GM19035 (cell line): ENCODE results near the gene TMEM125.
A peak's percentile ranks its signal among the peaks of the same experiment; 100 is the strongest.

Experiments used
- ATAC-seq: cut with Tn5 transposase; IDR thresholded peaks from one replicate; pipeline ENCODE4 v1.9.1; 2021; ENCODE audit not compliant: unreplicated experiment

The TMEM125 gene

GRCh38 chr1:43269627-43270375 is at the start of gene TMEM125:
Gene TMEM125, plus strand, starts transcription at chr1:43269983. Its CDS starts 2,740 bp downstream, at chr1:43272723.
- ATAC-seq, result no peak

- ATAC-seq, result peak; percentile 61
Observed at GRCh38 chr1:43220905-43221778, 48.6 kb upstream of the TMEM125 start.

GRCh38 chr1:43221797-43222196 is 48.0 kb upstream of the TMEM125 start:
- no peak for ATAC-seq

GRCh38 chr1:43222879-43223278 is 46.9 kb upstream of the TMEM125 start:
- ATAC-seq, result no peak

GRCh38 chr1:43225168-43225567 is 44.6 kb upstream of the TMEM125 start:
- no peak for ATAC-seq

- no peak for ATAC-seq
Observed at GRCh38 chr1:43227143-43227764, 42.5 kb upstream of the TMEM125 start.

- no peak for ATAC-seq
Observed at GRCh38 chr1:43229826-43230780, 39.7 kb upstream of the TMEM125 start.

- no peak for ATAC-seq
Observed at GRCh38 chr1:43232074-43232473, 37.7 kb upstream of the TMEM125 start.

- no peak for ATAC-seq
Observed at GRCh38 chr1:43232482-43232881, 37.3 kb upstream of the TMEM125 start.

- ATAC-seq, result no peak
Observed at GRCh38 chr1:43233631-43234030, 36.2 kb upstream of the TMEM125 start.

GRCh38 chr1:43234267-43234666 is 35.5 kb upstream of the TMEM125 start:
- no peak for ATAC-seq

- no peak for ATAC-seq
Observed at GRCh38 chr1:43235040-43235439, 34.7 kb upstream of the TMEM125 start.

- no peak for ATAC-seq
Observed at GRCh38 chr1:43235451-43236121, 34.2 kb upstream of the TMEM125 start.

GRCh38 chr1:43237121-43237520 is 32.7 kb upstream of the TMEM125 start:
- no peak for ATAC-seq

- no peak for ATAC-seq
Observed at GRCh38 chr1:43238085-43238484, 31.7 kb upstream of the TMEM125 start.

- ATAC-seq, result peak; percentile 43
Observed at GRCh38 chr1:43238991-43239469, 30.8 kb upstream of the TMEM125 start.

GRCh38 chr1:43239484-43239883 is 30.3 kb upstream of the TMEM125 start:
- ATAC-seq, result peak; percentile 72

GRCh38 chr1:43241413-43241836 is 28.4 kb upstream of the TMEM125 start:
- no peak for ATAC-seq

- ATAC-seq, result no peak
Observed at GRCh38 chr1:43243299-43243698, 26.5 kb upstream of the TMEM125 start.
